MM.1S (cell line): ENCODE measurements around the gene CERT1.
A peak's percentile ranks its signal among the peaks of the same experiment; 100 is the strongest.
"Not testable (repeated sequence)": the region's sequence is repeated elsewhere in the genome, so short reads cannot be mapped to it uniquely, and the experiment has no call there.

ENCODE experiments used
- DNase-seq: peaks from one replicate; pipeline ENCODE4 v3.0.0-alpha.2; 2015
- H2AFZ ChIP-seq: fragments of 300-600 bp; sonication (generic); 2 replicates; pipeline ENCODE4 v1.6.0; 2016; ENCODE audit warnings: antibody characterized with exemption, low read length
- H3F3A ChIP-seq: fragments of 300-600 bp; sonication (generic); 2 replicates; pipeline ENCODE4 v1.6.1; 2016; ENCODE audit warnings: mild to moderate bottlenecking, antibody characterized with exemption, low read length, moderate library complexity, mixed read lengths; ENCODE audit not compliant: insufficient read depth
- H3K27ac ChIP-seq: fragments of 300-600 bp; sonication (generic); 2 replicates; pipeline ENCODE4 v1.5.1; 2016; ENCODE audit warnings: mild to moderate bottlenecking, low read length
- H3K27me3 ChIP-seq: fragments of 300-600 bp; sonication (generic); replicated peaks from 2 replicates; pipeline ENCODE4 v1.6.0; 2016; ENCODE audit warnings: low read length; ENCODE audit not compliant: insufficient read depth
- H3K36me3 ChIP-seq: fragments of 300-600 bp; sonication (generic); replicated peaks from 2 replicates; pipeline ENCODE4 v1.6.1; 2016; ENCODE audit warnings: mild to moderate bottlenecking, low read length, mixed read lengths; ENCODE audit not compliant: insufficient read depth
- H3K4me1 ChIP-seq: fragments of 300-600 bp; sonication (generic); 2 replicates; pipeline ENCODE4 v1.6.1; 2016; ENCODE audit warnings: low read length, mixed read lengths
- H3K4me2 ChIP-seq: fragments of 300-600 bp; sonication (generic); 2 replicates; pipeline ENCODE4 v1.6.0; 2016; ENCODE audit warnings: low read depth, low read length
- H3K4me3 ChIP-seq: fragments of 300-600 bp; sonication (generic); 2 replicates; pipeline ENCODE4 v1.5.1; 2016; ENCODE audit warnings: low read length, mixed read lengths
- H3K79me2 ChIP-seq: fragments of 300-600 bp; sonication (generic); 2 replicates; pipeline ENCODE4 v1.6.1; 2016; ENCODE audit warnings: mixed run types, low read length, mixed read lengths
- H3K9ac ChIP-seq: fragments of 300-600 bp; sonication (generic); 2 replicates; pipeline ENCODE4 v1.6.1; 2016; ENCODE audit warnings: low read length, mixed read lengths
- H3K9me2 ChIP-seq: fragments of 300-600 bp; sonication (generic); replicated peaks from 2 replicates; pipeline ENCODE4 v1.6.1; 2016; ENCODE audit warnings: mild to moderate bottlenecking, low read length, mixed read lengths; ENCODE audit not compliant: insufficient read depth
- H3K9me3 ChIP-seq: fragments of 300-600 bp; sonication (generic); replicated peaks from 2 replicates; pipeline ENCODE4 v1.6.1; 2016; ENCODE audit warnings: mild to moderate bottlenecking, low read length, mixed read lengths; ENCODE audit not compliant: insufficient read depth
- H4K20me1 ChIP-seq: fragments of 300-600 bp; sonication (generic); 2 replicates; pipeline ENCODE4 v1.6.1; 2016; ENCODE audit warnings: mild to moderate bottlenecking, low read length, moderate library complexity, mixed read lengths; ENCODE audit not compliant: insufficient read depth
- EZH2 ChIP-seq: fragments of 300-600 bp; sonication (generic); optimal IDR thresholded peaks from 2 replicates; pipeline ENCODE3; 2017; ENCODE audit warnings: low read depth, mild to moderate bottlenecking, antibody characterized with exemption, low read length, mixed read lengths
- EZH2phosphoT487 ChIP-seq: fragments of 300-600 bp; sonication (generic); IDR thresholded peaks from 2 replicates; pipeline ENCODE4 v1.6.1; 2018; ENCODE audit warnings: antibody characterized with exemption, low read length
- TF ChIP-seq, protein P1 (sequence below): fragments of 300-600 bp; sonication (generic); IDR thresholded peaks from 2 replicates; pipeline ENCODE4 v1.5.1; 2016; ENCODE audit warnings: antibody characterized with exemption, low read length, mixed read lengths

Gene CERT1, protein sequence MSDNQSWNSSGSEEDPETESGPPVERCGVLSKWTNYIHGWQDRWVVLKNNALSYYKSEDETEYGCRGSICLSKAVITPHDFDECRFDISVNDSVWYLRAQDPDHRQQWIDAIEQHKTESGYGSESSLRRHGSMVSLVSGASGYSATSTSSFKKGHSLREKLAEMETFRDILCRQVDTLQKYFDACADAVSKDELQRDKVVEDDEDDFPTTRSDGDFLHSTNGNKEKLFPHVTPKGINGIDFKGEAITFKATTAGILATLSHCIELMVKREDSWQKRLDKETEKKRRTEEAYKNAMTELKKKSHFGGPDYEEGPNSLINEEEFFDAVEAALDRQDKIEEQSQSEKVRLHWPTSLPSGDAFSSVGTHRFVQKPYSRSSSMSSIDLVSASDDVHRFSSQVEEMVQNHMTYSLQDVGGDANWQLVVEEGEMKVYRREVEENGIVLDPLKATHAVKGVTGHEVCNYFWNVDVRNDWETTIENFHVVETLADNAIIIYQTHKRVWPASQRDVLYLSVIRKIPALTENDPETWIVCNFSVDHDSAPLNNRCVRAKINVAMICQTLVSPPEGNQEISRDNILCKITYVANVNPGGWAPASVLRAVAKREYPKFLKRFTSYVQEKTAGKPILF

DNA sequence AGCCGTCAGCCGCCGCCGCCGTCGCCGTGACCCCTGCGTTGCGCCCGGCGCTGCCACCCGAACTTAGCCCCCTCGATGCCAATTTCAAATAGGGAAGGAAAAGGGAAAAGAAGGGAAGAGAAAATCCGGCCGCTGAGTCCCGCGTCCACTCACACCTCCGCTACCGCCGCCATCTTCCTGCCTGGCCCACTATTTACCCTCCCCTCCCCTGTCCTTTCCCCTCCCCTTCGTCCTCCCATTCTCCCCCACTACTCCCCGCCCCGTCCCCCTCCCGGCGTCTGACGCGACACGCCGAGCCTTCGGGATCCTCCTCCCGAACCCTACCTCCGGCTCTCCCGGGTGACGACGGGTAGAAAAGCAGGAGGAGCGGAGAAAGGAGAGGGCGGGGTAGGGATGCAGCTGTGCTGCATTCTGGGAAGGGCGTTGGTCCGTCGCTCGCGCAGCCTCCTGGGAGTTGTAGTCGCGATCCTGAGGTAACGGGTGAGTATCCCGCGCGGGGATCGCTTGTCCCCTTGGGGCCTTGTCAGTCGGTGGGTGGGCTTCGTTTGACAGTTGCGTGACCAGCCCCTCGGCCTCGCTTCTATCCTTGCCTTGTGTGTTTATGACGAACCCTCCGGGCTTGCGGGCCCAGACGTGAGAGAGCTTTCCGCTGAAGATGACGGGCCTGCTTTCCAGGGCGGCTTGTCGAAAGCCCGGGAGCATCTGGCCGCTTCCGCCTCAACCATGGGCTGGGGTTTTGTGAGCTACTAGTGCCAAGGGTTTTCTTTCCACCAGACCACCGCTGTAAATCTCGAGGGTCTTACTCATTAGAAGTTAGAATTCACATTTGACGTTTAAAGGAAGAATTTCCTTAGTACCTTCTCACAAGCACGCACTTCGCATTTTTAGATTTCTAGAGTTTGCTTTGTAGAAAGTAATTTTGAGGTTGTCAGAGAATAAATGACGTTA, at the start of gene CERT1, which contains the start of gene POLK:
TSS of gene CERT1 (minus strand) at position 195 of the 948 bp plus-strand sequence. CDS start 422 bp downstream, outside the sequence.
TSS of gene POLK (plus strand) at position 457 of the 948 bp plus-strand sequence.
- no peak for TF ChIP-seq EZH2phosphoT487
- TF ChIP-seq, protein P1, sequence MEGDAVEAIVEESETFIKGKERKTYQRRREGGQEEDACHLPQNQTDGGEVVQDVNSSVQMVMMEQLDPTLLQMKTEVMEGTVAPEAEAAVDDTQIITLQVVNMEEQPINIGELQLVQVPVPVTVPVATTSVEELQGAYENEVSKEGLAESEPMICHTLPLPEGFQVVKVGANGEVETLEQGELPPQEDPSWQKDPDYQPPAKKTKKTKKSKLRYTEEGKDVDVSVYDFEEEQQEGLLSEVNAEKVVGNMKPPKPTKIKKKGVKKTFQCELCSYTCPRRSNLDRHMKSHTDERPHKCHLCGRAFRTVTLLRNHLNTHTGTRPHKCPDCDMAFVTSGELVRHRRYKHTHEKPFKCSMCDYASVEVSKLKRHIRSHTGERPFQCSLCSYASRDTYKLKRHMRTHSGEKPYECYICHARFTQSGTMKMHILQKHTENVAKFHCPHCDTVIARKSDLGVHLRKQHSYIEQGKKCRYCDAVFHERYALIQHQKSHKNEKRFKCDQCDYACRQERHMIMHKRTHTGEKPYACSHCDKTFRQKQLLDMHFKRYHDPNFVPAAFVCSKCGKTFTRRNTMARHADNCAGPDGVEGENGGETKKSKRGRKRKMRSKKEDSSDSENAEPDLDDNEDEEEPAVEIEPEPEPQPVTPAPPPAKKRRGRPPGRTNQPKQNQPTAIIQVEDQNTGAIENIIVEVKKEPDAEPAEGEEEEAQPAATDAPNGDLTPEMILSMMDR = no peak
- no peak for TF ChIP-seq EZH2
- Histone ChIP-seq H3K4me3 (peak within 1 kb of the TSS; percentile 97), H3K9me2 (no peaks in the 10 kb centered on the region), H3K27me3 (no peaks in the 10 kb centered on the region), H3K36me3 (no peaks in the 10 kb centered on the region), H3K9me3 (no peaks in the 10 kb centered on the region), H4K20me1 (0 out of 2 replicates have a peak, but pooled peaks cover 3% of the 10 kb centered on the region), H2AFZ (peak within 1 kb of the TSS; percentile 93), H3K27ac (peak within 1 kb of the TSS; percentile 50; the same call in 1 of the 2 replicates), H3K4me2 (peak within 1 kb of the TSS; percentile 88), H3K4me1 (peaks cover 25% of the 10 kb centered on the region), H3F3A (no peaks in the 10 kb centered on the region), H3K79me2 (peaks cover 85% of the 10 kb centered on the region), H3K9ac (peak within 1 kb of the TSS; percentile 80)
- DNase-seq = peak; percentile 98

DNA sequence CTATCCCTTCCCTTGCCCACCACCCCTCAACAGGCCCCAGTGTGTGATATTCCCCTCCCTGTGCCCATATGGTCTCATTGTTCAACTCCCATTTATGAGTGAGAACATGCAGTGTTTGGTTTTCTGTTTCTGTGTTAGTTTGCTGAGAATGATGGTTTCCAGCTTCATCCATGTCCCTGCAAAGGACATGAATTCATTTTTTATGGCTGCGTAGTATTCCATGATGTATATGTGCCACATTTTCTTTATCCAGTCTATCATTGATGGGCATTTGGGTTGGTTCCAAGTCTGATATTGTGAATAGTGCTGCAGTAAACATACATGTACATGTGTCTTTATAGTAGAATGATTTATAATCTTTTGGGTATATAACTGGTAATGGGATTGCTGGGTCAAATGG, 49.2 kb upstream of the CERT1 start:
- H3F3A ChIP-seq, H3K36me3 ChIP-seq, H3K27me3 ChIP-seq, DNase-seq, H4K20me1 ChIP-seq, H3K4me2 ChIP-seq, H2AFZ ChIP-seq, H3K4me3 ChIP-seq, H3K9ac ChIP-seq, H3K9me2 ChIP-seq, H3K79me2 ChIP-seq, H3K27ac ChIP-seq, H3K4me1 ChIP-seq, H3K9me3 ChIP-seq: not testable (repeated sequence)

DNA sequence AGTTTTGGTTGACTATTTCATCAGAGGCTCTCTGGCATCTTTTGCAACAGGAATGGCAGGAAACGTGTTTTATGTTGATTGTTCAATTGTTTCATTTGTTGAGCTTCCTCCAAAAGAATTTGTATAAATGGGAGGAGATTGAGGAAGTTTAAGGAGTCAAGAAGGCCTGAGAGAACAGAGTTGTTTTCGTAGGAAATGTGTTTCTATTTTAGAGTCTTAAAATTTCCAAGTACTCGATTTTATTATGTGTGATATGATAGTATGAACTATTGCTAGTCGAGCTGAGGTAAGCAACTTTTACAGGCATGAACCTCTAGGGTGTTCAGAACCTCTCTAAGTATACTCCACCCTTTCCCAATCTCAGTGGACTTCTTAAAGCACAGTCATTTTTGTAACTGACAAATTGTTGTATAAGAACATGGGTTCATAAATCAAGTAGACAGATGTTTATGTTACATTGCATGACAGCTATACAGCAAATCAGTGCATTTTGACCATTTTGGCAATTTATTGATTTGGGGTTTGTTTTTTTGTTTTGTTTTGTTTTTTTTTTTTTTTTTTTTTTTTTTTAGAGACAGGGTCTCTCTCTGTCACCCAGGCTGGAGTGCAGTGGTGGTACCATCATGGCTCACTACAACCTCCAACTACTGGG, 47.7 kb upstream of the CERT1 start:
- H3K27me3 ChIP-seq = no peaks in the 10 kb centered on the region
- H3K4me3 ChIP-seq = no peak overlapping the region
- TF ChIP-seq EZH2 = no peak
- no peak for TF ChIP-seq EZH2phosphoT487
- TF ChIP-seq, protein P1 = no peak
- no peaks in the 10 kb centered on the region for H3K9me3 ChIP-seq
- no peaks in the 10 kb centered on the region for H3F3A ChIP-seq
- H3K9me2 ChIP-seq = no peaks in the 10 kb centered on the region
- H3K36me3 ChIP-seq = no peaks in the 10 kb centered on the region
- no peaks in the 10 kb centered on the region for H3K4me1 ChIP-seq
- no peak overlapping the region for H3K4me2 ChIP-seq
- no peak overlapping the region for H3K9ac ChIP-seq
- no peaks in the 10 kb centered on the region for H3K79me2 ChIP-seq
- H4K20me1 ChIP-seq = no peaks in the 10 kb centered on the region
- no peak for DNase-seq
- no peak overlapping the region for H2AFZ ChIP-seq
- H3K27ac ChIP-seq = no peak overlapping the region
